Activated CD8-positive, alpha-beta memory T cell treated with anti-CD3 and anti-CD28 coated beads for 48 hours (primary cell): ENCODE measurements around the gene RCAN2.
"Not testable (repeated sequence)": the region's sequence is repeated elsewhere in the genome, so short reads cannot be mapped to it uniquely, and the experiment has no call there.

Experiments
- DNase-seq, 3 experiments: peaks; one replicate each; pipeline ENCODE4 v3.0.0-alpha.2; 2020; ENCODE audit warnings: low read depth in 2 of 3, low spot score in 2 of 3

Gene RCAN2

GRCh38 chr6:46390153-46390876, 100.9 kb downstream of the RCAN2 start:
- no peak for DNase-seq

- not testable (repeated sequence) for DNase-seq
Observed at GRCh38 chr6:46387728-46388127, 103.5 kb downstream of the RCAN2 start.

- no peak for DNase-seq
Observed at GRCh38 chr6:46381579-46381978, 109.7 kb downstream of the RCAN2 start.

- DNase-seq = no peak
Observed at GRCh38 chr6:46381057-46381456, 110.2 kb downstream of the RCAN2 start.

- DNase-seq = no peak
Observed at GRCh38 chr6:46380152-46380807, 111.0 kb downstream of the RCAN2 start.

GRCh38 chr6:46378882-46379416, 112.3 kb downstream of the RCAN2 start:
- no peak for DNase-seq

GRCh38 chr6:46378161-46378881, 112.9 kb downstream of the RCAN2 start:
- DNase-seq = no peak

GRCh38 chr6:46377209-46377608, 114.0 kb downstream of the RCAN2 start:
- no peak for DNase-seq

- no peak for DNase-seq
Observed at GRCh38 chr6:46376562-46377061, 114.6 kb downstream of the RCAN2 start.

GRCh38 chr6:46370622-46371021, 120.6 kb downstream of the RCAN2 start:
- no peak for DNase-seq

- DNase-seq = no peak
Observed at GRCh38 chr6:46368169-46368536, 123.1 kb downstream of the RCAN2 start.

- no peak for DNase-seq
Observed at GRCh38 chr6:46367354-46368168, 123.7 kb downstream of the RCAN2 start.

GRCh38 chr6:46366190-46366900, 124.9 kb downstream of the RCAN2 start:
- DNase-seq = no peak

- no peak for DNase-seq
Observed at GRCh38 chr6:46357591-46357990, 133.7 kb downstream of the RCAN2 start.

GRCh38 chr6:46356543-46356942, 134.7 kb downstream of the RCAN2 start:
- no peak for DNase-seq

GRCh38 chr6:46353528-46353927, 137.7 kb downstream of the RCAN2 start:
- DNase-seq = no peak

- no peak for DNase-seq
Observed at GRCh38 chr6:46352541-46353268, 138.5 kb downstream of the RCAN2 start.

GRCh38 chr6:46350714-46351113, 140.5 kb downstream of the RCAN2 start:
- DNase-seq = no peak

GRCh38 chr6:46347669-46348068, 143.6 kb downstream of the RCAN2 start:
- DNase-seq = no peak

- DNase-seq = no peak
Observed at GRCh38 chr6:46340246-46340645, 151.0 kb downstream of the RCAN2 start.
